22Rv1 (cell line): ENCODE measurements around the gene CTNNA3.

Source experiments
- CTCF ChIP-seq: fragments of 450-650 bp; IDR thresholded peaks from 2 replicates; pipeline ENCODE4 v1.5.1; 2017; ENCODE audit warnings: mild to moderate bottlenecking
- ZFX ChIP-seq: fragments of 450-650 bp; IDR thresholded peaks from 2 replicates; pipeline ENCODE4 v1.6.1; 2017; ENCODE audit warnings: antibody characterized with exemption, borderline replicate concordance

GRCh38 chr10:66713387-66713786 lies 982.6 kb downstream of the CTNNA3 start:
- TF ChIP-seq CTCF (no peak), ZFX (no peak)
